ENCODE measurements around the gene ARHGEF9.
"Not testable (repeated sequence)": the region's sequence is repeated elsewhere in the genome, so short reads cannot be mapped to it uniquely, and the experiment has no call there.

The ARHGEF9 gene

GRCh38 chrX:63664083-63664482 lies 120.9 kb downstream of the ARHGEF9 start:
- intact Hi-C loops (cut with micrococcal nuclease): no loop called here
- Mint-ChIP-seq H3K27me3 (no peaks in the 10 kb centered on the region), H3K4me1 (ENCODE audit: low read depth) (peaks cover 1% of the 10 kb centered on the region), H3K36me3 (ENCODE audit: low read depth) (peaks cover 32% of the 10 kb centered on the region), H3K27ac (no peak overlapping the region), H3K4me3 (no peak overlapping the region), H3K9me3 (no peaks in the 10 kb centered on the region)

- intact Hi-C loops (cut with micrococcal nuclease): no loop called here
- Mint-ChIP-seq H3K9me3 (no peaks in the 10 kb centered on the region), H3K27ac (no peak overlapping the region), H3K4me3 (no peak overlapping the region), H3K36me3 (ENCODE audit: low read depth) (peaks cover 36% of the 10 kb centered on the region), H3K27me3 (no peaks in the 10 kb centered on the region), H3K4me1 (ENCODE audit: low read depth) (no peaks in the 10 kb centered on the region)
Observed at GRCh38 chrX:63661676-63662075, 123.3 kb downstream of the ARHGEF9 start.

GRCh38 chrX:63658920-63659319 lies 126.1 kb downstream of the ARHGEF9 start:
- intact Hi-C loops (cut with micrococcal nuclease): no loop called here
- no peaks in the 10 kb centered on the region for H3K27me3 Mint-ChIP-seq
- H3K9me3 Mint-ChIP-seq: no peaks in the 10 kb centered on the region
- H3K36me3 Mint-ChIP-seq (ENCODE audit: low read depth): peaks cover 24% of the 10 kb centered on the region
- no peak overlapping the region for H3K4me3 Mint-ChIP-seq
- no peak overlapping the region for H3K27ac Mint-ChIP-seq
- no peaks in the 10 kb centered on the region for H3K4me1 Mint-ChIP-seq (ENCODE audit: low read depth)

- intact Hi-C loops (cut with micrococcal nuclease): no loop called here
- no peaks in the 10 kb centered on the region for H3K4me1 Mint-ChIP-seq (ENCODE audit: low read depth)
- peaks cover 31% of the 10 kb centered on the region for H3K36me3 Mint-ChIP-seq (ENCODE audit: low read depth)
- H3K27ac Mint-ChIP-seq: no peak overlapping the region
- no peaks in the 10 kb centered on the region for H3K27me3 Mint-ChIP-seq
- no peak overlapping the region for H3K4me3 Mint-ChIP-seq
- H3K9me3 Mint-ChIP-seq: peaks cover 4% of the 10 kb centered on the region
Observed at GRCh38 chrX:63657821-63658220, 127.2 kb downstream of the ARHGEF9 start.

- Mint-ChIP-seq H3K36me3 (ENCODE audit: low read depth) (peaks cover 34% of the 10 kb centered on the region), H3K27ac (no peak overlapping the region), H3K4me1 (ENCODE audit: low read depth) (no peaks in the 10 kb centered on the region), H3K9me3 (peaks cover 8% of the 10 kb centered on the region), H3K27me3 (no peaks in the 10 kb centered on the region), H3K4me3 (no peak overlapping the region)
- intact Hi-C loops (cut with micrococcal nuclease): no loop called here
Observed at GRCh38 chrX:63656871-63657580, 128.0 kb downstream of the ARHGEF9 start.

GRCh38 chrX:63652086-63652765 lies 132.8 kb downstream of the ARHGEF9 start:
- intact Hi-C loops (cut with micrococcal nuclease): no loop called here
- Mint-ChIP-seq H3K9me3 (peaks cover 8% of the 10 kb centered on the region), H3K4me1 (ENCODE audit: low read depth) (no peaks in the 10 kb centered on the region), H3K36me3 (ENCODE audit: low read depth) (peaks cover 50% of the 10 kb centered on the region), H3K27me3 (no peaks in the 10 kb centered on the region), H3K4me3 (no peak overlapping the region), H3K27ac (no peak overlapping the region)

- H3K36me3 Mint-ChIP-seq (ENCODE audit: low read depth): peaks cover 39% of the 10 kb centered on the region
- H3K27ac Mint-ChIP-seq; H3K9me3 Mint-ChIP-seq; H3K4me3 Mint-ChIP-seq; intact Hi-C loops (cut with micrococcal nuclease); H3K27me3 Mint-ChIP-seq; H3K4me1 Mint-ChIP-seq (ENCODE audit: low read depth): not testable (repeated sequence)
Observed at GRCh38 chrX:63645748-63646147, 139.3 kb downstream of the ARHGEF9 start.

GRCh38 chrX:63635750-63636149 lies 149.3 kb downstream of the ARHGEF9 start:
- intact Hi-C loops (cut with micrococcal nuclease): no loop called here

GRCh38 chrX:63613531-63614028 lies 171.4 kb downstream of the ARHGEF9 start:
- no peak overlapping the region for H3K4me3 Mint-ChIP-seq
- H3K4me1 Mint-ChIP-seq (ENCODE audit: low read depth): no peaks in the 10 kb centered on the region
- H3K36me3 Mint-ChIP-seq (ENCODE audit: low read depth): no peaks in the 10 kb centered on the region
- no peak overlapping the region for H3K27ac Mint-ChIP-seq
- H3K9me3 Mint-ChIP-seq: no peaks in the 10 kb centered on the region
- intact Hi-C loops (cut with micrococcal nuclease): no loop called here
- no peaks in the 10 kb centered on the region for H3K27me3 Mint-ChIP-seq

More at GRCh38 chrX:63635750-63636149, 149.3 kb downstream of the ARHGEF9 start:
- Mint-ChIP-seq H3K36me3 (ENCODE audit: low read depth) (peaks cover 41% of the 10 kb centered on the region), H3K27me3 (no peaks in the 10 kb centered on the region), H3K9me3 (peaks cover 30% of the 10 kb centered on the region), H3K27ac (no peak overlapping the region), H3K4me3 (no peak overlapping the region), H3K4me1 (ENCODE audit: low read depth) (peaks cover 7% of the 10 kb centered on the region)

GRCh38 chrX:63585936-63586335 lies 199.1 kb downstream of the ARHGEF9 start:
- H3K9me3 Mint-ChIP-seq: no peaks in the 10 kb centered on the region
- H3K4me3 Mint-ChIP-seq: no peak overlapping the region
- no peaks in the 10 kb centered on the region for H3K27me3 Mint-ChIP-seq
- no peaks in the 10 kb centered on the region for H3K4me1 Mint-ChIP-seq (ENCODE audit: low read depth)
- no peak overlapping the region for H3K27ac Mint-ChIP-seq
- intact Hi-C loops (cut with micrococcal nuclease): no loop called here
- no peaks in the 10 kb centered on the region for H3K36me3 Mint-ChIP-seq (ENCODE audit: low read depth)

All from dendritic cell treated with granulocyte-macrophage colony-stimulating factor and Interleukin-4, amounts not matched to agents 40 ng/mL and 50 ng/mL, for 4 days (primary cell).